GM19395 (cell line): ENCODE data around the gene HNRNPA3.

Experiments
- ATAC-seq: cut with Tn5 transposase; IDR thresholded peaks from one replicate; pipeline ENCODE4 v1.9.1; 2021; ENCODE audit warnings: mild to moderate bottlenecking, moderate library complexity; ENCODE audit not compliant: unreplicated experiment

Gene HNRNPA3

DNA sequence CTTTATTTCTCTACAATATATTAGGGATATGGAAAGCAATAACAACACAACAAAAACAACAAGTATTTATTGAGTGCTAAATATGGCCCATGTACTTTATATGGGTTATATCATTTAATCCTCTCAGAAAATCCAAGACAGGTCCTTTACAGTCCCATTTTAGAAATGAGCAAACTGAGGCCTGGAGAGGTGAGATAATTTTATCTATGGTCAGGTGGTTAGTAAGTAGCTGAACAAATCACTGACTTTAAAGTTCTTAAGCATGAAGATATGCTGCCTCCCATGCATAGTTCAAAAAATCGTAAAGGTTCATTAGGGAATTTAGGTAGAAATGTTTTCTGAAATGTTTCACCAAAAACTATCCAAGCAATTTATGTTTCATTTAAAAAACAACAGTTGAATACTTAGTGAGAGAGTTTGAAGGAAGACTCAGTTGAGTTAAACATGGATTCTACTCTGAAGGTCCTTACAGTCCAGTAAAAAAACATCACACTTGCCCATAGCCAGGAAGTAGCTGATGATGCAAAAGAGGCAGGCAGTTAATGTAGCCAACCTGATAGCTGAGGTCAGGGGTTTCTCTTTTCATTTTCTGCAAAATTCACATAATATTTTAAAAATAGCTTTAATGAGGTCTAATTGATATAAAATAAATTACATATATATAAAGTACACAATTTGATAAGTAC is 59.5 kb downstream of the HNRNPA3 start:
- no peak for ATAC-seq

DNA sequence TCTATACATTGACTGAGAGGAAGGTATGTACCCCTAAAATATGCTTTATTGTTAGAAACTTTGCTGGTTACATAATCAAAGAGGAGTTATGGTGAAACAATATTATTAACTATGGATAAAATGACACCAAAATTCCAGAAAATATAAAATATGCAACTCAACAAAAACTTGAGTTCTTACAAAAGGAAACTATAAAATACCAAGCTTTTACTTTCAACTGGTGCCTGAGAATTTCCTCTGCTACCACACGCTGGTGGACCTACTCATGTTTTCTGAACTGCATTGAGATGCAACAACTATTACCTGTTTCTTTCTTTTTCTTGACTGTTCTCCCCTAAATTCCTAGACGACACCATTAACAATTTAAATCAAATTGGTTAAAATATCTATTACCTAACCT is 60.2 kb downstream of the HNRNPA3 start:
- no peak for ATAC-seq

DNA sequence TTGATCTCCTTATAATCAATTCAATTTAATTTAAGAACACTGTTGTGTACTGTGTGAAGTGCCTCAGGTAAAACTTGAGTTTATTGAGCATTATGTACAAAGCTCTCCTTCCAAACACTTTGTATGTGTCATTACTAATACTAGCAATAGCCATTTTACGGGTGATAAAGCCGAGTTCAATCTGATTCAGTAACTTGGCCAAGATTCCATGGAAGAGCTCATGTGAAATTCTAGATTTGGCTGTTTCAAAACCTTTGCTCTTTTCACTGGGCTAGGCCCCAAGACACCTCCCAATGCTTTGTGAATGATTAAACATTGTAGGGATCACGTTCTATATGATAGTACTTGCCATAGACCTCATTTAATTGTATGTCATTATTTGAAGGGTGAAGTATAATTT is 60.8 kb downstream of the HNRNPA3 start:
- ATAC-seq = no peak
